Measurements from ENCODE around the gene NUPR1. TPM values are rescaled to one million over a fixed set of nuclear protein-coding genes. Genes with fewer than 3 reads are reported as not detected.
A peak's percentile ranks its signal among the peaks of the same experiment; 100 is the strongest.
"Not testable (repeated sequence)": the region's sequence is repeated elsewhere in the genome, so short reads cannot be mapped to it uniquely, and the experiment has no call there.

Gene NUPR1
- 270 TPM for polyA plus RNA-seq (2013, experiment 1 of 2; ENCODE audit: insufficient read length)
- 217 TPM for polyA plus RNA-seq (2013, experiment 2 of 2; ENCODE audit: insufficient read length)

GRCh38 chr16:28538733-28539596, at the start of gene NUPR1:
NUPR1 (minus strand) TSS chr16:28538974; CDS start chr16:28538907, 67 bp downstream.
- peak; percentile 98 for DNase-seq

GRCh38 chr16:28587386-28587785, 48.6 kb upstream of the NUPR1 start:
- DNase-seq: no peak

GRCh38 chr16:28586466-28586865, 47.7 kb upstream of the NUPR1 start:
- no peak for DNase-seq

- DNase-seq: no peak
These were observed 46.9 kb upstream of the NUPR1 start for GRCh38 chr16:28585674-28586073.

GRCh38 chr16:28580726-28581315, 42.0 kb upstream of the NUPR1 start:
- no peak for DNase-seq

- DNase-seq: no peak
These were observed 36.8 kb upstream of the NUPR1 start for GRCh38 chr16:28575446-28576109.

GRCh38 chr16:28574925-28575324, 36.2 kb upstream of the NUPR1 start:
- no peak for DNase-seq

- no peak for DNase-seq
These were observed 35.3 kb upstream of the NUPR1 start for GRCh38 chr16:28573738-28574718.

GRCh38 chr16:28572696-28573510, 34.1 kb upstream of the NUPR1 start:
- DNase-seq: peak; percentile 76

- DNase-seq: no peak
These were observed 31.4 kb upstream of the NUPR1 start for GRCh38 chr16:28569968-28570752.

- DNase-seq: peak; percentile 43
These were observed 30.2 kb upstream of the NUPR1 start for GRCh38 chr16:28569021-28569420.

GRCh38 chr16:28567292-28567691, 28.5 kb upstream of the NUPR1 start:
- DNase-seq: no peak

GRCh38 chr16:28566233-28566925, 27.6 kb upstream of the NUPR1 start:
- not testable (repeated sequence) for DNase-seq

- no peak for DNase-seq
These were observed 24.4 kb upstream of the NUPR1 start for GRCh38 chr16:28563218-28563617.

GRCh38 chr16:28562199-28562598, 23.4 kb upstream of the NUPR1 start:
- DNase-seq: no peak

- DNase-seq: no peak
These were observed 22.9 kb upstream of the NUPR1 start for GRCh38 chr16:28561557-28562187.

GRCh38 chr16:28558456-28558855, 19.7 kb upstream of the NUPR1 start:
- DNase-seq: peak; percentile 19

GRCh38 chr16:28556914-28557320, 18.1 kb upstream of the NUPR1 start:
- DNase-seq: no peak

GRCh38 chr16:28555561-28555960, 16.8 kb upstream of the NUPR1 start:
- no peak for DNase-seq
